Kidney epithelial cell (primary cell): Measurements from ENCODE around the gene METTL2A. TPM values are rescaled to one million over a fixed set of nuclear protein-coding genes. Genes with fewer than 3 reads are reported as not detected.
"Not testable (repeated sequence)": the region's sequence is repeated elsewhere in the genome, so short reads cannot be mapped to it uniquely, and the experiment has no call there.

Experiments
- DNase-seq: peaks from one replicate; pipeline ENCODE4 v3.0.0-alpha.2; 2010; ENCODE audit warnings: low read depth
- H3K27me3 ChIP-seq: 2 replicates; pipeline ENCODE4 v1.6.0; 2011; ENCODE audit warnings: low read length; ENCODE audit not compliant: control insufficient read depth, insufficient read depth
- H3K36me3 ChIP-seq: 2 replicates; pipeline ENCODE4 v1.5.1; 2011; ENCODE audit warnings: low read length; ENCODE audit not compliant: control insufficient read depth, insufficient read depth
- H3K4me3 ChIP-seq: 2 replicates; pipeline ENCODE4 v1.5.1; 2011; ENCODE audit warnings: low read depth, mild to moderate bottlenecking, control low read depth, low read length
- total RNA-seq: library from RNA; depleted of rRNA; stranded (reverse); fragments of >200 nt; gene quantifications from 2 replicates; pipeline ENCODE4 v1.2.3, GENCODE V29; 2015
- TF ChIP-seq, protein P1 (sequence below): IDR thresholded peaks from 2 replicates; pipeline ENCODE4 v1.5.1; 2011; ENCODE audit warnings: mild to moderate bottlenecking, moderate library complexity, low read length, control low read depth, inconsistent platforms; ENCODE audit not compliant: insufficient read depth, poor library complexity, severe bottlenecking

Gene METTL2A, protein sequence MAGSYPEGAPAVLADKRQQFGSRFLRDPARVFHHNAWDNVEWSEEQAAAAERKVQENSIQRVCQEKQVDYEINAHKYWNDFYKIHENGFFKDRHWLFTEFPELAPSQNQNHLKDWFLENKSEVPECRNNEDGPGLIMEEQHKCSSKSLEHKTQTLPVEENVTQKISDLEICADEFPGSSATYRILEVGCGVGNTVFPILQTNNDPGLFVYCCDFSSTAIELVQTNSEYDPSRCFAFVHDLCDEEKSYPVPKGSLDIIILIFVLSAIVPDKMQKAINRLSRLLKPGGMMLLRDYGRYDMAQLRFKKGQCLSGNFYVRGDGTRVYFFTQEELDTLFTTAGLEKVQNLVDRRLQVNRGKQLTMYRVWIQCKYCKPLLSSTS
- total RNA-seq, result 23.7 and 32.9 TPM in 2 replicates

DNA sequence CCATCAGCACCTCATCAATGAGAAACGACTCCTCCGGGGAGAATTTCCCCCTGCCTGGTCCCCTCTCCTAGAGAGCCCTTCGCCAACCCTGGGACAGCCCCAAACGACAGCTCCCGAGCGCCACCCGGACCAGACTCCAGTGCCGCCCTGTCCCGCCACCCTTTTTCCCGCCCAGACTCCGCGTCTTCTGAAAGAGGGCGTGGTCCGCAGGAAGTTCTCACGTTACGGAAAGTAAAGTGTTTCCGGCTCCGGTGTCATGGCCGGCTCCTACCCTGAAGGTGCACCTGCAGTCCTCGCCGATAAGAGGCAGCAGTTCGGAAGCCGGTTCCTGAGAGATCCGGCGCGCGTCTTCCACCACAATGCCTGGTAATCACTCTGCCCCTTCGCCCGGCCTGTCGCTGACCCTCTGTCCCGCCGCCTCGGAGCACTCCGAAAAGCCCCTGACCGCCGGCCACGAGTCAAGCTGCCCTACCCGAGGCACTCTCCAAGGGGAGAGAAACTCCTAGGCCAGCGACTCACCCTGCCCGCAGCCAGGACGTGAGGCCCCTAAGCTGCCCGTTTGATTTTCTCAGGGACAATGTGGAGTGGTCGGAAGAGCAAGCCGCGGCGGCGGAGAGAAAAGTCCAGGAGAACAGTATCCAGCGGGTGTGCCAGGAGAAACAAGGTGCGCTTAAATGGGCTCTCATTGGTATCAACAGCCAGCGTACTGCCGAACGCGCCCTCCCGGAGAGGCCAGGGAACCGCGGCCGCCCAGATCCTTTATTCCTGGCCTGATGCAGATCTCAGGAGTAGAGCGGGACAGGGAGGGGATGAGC is at the start of gene METTL2A:
TSS of gene METTL2A (plus strand) at position 251 of the 815 bp plus-strand sequence. CDS start at position 257, 6 bp downstream.
- H3K27me3 ChIP-seq, H3K36me3 ChIP-seq: not testable (repeated sequence)
- peak within 1 kb of the TSS; percentile 82 for H3K4me3 ChIP-seq
- TF ChIP-seq, protein P1, sequence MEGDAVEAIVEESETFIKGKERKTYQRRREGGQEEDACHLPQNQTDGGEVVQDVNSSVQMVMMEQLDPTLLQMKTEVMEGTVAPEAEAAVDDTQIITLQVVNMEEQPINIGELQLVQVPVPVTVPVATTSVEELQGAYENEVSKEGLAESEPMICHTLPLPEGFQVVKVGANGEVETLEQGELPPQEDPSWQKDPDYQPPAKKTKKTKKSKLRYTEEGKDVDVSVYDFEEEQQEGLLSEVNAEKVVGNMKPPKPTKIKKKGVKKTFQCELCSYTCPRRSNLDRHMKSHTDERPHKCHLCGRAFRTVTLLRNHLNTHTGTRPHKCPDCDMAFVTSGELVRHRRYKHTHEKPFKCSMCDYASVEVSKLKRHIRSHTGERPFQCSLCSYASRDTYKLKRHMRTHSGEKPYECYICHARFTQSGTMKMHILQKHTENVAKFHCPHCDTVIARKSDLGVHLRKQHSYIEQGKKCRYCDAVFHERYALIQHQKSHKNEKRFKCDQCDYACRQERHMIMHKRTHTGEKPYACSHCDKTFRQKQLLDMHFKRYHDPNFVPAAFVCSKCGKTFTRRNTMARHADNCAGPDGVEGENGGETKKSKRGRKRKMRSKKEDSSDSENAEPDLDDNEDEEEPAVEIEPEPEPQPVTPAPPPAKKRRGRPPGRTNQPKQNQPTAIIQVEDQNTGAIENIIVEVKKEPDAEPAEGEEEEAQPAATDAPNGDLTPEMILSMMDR, result peak; percentile 41
- DNase-seq, result peak; percentile 65

DNA sequence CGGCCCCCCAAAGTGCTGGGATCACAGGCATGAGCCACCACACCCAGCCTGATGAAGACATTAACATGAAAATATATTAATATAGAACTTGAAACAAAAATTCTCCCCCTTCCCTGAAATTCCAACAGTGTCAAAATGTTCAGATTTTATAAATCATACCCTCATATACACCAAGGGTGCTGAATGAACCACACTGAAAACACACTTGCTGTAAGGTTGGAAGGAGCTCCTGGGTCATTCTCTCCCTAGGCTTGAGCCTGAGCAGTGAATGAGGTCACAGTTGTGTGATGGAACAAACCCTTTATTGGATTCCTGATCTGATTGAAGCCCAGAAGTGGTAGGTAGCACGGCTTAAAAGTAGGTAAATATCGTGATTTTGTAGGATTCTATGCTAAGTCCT is 43.4 kb upstream of the METTL2A start, which contains the start of gene EFCAB3:
TSS of gene EFCAB3 (plus strand) at position 301 of the 400 bp plus-strand sequence. CDS start 2,427 bp downstream, outside the sequence.
- TF ChIP-seq, protein P1, result no peak
- Histone ChIP-seq H3K4me3 (no peak within 1 kb of the TSS), H3K27me3 (peaks cover 3% of the 10 kb centered on the region), H3K36me3 (no peaks in the 10 kb centered on the region)
- DNase-seq, result no peak

DNA sequence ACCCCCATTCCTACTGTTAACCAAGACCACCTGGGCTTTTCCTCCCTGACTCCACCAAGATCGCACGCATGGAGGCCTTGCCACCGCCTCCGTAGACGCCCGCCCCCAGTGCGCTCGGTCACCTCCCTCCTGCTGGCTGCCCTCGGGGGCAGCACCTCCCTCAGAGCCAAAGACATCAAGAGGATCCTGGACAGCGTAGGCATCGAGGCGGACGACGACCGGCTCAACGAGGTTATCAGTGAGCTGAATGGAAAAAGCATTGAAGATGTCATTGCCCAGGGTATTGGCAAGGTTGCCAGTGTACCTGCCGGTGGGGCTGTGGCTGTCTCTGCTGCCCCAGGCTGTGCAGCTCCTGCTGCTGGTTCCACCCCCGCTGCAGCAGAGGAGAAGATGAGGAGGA is 42.1 kb upstream of the METTL2A start:
- no peak overlapping the region for H3K4me3 ChIP-seq
- TF ChIP-seq, protein P1, result no peak
- no peaks in the 10 kb centered on the region for H3K36me3 ChIP-seq
- DNase-seq, result no peak
- H3K27me3 ChIP-seq, result peaks cover 3% of the 10 kb centered on the region

DNA sequence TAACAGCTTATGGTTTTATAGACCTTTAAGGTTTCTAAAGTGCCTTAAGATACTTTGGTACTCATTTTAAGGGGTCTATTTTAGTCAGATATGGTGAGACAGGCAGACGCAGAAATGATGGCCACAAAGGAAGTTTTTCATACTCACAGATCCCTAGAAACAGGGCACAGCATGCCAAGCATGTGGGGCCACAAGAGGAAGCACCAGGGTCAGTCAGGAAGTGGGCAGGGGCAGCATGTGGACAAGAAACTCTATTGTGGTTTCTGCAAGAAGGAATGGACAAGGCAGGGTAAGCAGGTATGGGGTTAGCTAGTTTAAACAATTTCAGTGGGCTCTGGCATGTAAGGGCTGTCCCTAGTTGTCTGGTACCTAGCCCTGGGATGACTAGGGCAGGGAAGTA is 34.8 kb upstream of the METTL2A start:
- Histone ChIP-seq H3K4me3 (no peak overlapping the region), H3K36me3 (no peaks in the 10 kb centered on the region), H3K27me3 (no peaks in the 10 kb centered on the region)
- DNase-seq, result no peak
- TF ChIP-seq, protein P1, result no peak

DNA sequence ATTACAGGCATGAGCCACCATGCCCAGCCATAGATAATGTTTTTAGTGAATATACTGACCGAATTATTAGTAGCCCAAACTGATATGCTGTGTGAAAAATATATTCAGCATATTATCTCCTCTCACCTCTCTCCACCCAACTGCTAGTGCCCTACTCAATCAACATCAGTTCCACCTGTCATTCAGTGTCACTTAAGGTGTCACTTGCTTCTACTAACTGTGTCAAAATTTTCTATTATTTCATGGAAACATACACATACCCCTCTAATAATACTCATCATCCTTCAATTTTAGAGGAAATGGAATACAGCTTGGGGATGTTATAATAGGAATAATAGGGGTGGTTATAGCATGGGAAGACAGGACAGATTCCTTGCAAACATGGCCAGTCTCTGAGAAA is 30.8 kb upstream of the METTL2A start:
- H3K27me3 ChIP-seq, result no peaks in the 10 kb centered on the region
- H3K4me3 ChIP-seq, result no peak overlapping the region
- TF ChIP-seq, protein P1, result no peak
- no peaks in the 10 kb centered on the region for H3K36me3 ChIP-seq
- DNase-seq, result no peak
